LNCaP clone FGC (cell line): ENCODE data around the gene TMEM8B.

Experiments
- DNase-seq: peaks from one replicate; pipeline ENCODE4 v3.0.0-alpha.2; 2011; ENCODE audit warnings: low read depth
- H3K4me3 ChIP-seq: 2 replicates; pipeline ENCODE4 v1.5.1; 2011; ENCODE audit warnings: mild to moderate bottlenecking, low read depth, low read length, control low read depth
- TF ChIP-seq, protein P1 (sequence below): IDR thresholded peaks from 2 replicates; pipeline ENCODE4 v1.5.1; 2012; ENCODE audit warnings: mild to moderate bottlenecking; ENCODE audit not compliant: control insufficient read depth, insufficient read depth; ENCODE audit errors: extremely low read depth

TMEM8B gene

DNA sequence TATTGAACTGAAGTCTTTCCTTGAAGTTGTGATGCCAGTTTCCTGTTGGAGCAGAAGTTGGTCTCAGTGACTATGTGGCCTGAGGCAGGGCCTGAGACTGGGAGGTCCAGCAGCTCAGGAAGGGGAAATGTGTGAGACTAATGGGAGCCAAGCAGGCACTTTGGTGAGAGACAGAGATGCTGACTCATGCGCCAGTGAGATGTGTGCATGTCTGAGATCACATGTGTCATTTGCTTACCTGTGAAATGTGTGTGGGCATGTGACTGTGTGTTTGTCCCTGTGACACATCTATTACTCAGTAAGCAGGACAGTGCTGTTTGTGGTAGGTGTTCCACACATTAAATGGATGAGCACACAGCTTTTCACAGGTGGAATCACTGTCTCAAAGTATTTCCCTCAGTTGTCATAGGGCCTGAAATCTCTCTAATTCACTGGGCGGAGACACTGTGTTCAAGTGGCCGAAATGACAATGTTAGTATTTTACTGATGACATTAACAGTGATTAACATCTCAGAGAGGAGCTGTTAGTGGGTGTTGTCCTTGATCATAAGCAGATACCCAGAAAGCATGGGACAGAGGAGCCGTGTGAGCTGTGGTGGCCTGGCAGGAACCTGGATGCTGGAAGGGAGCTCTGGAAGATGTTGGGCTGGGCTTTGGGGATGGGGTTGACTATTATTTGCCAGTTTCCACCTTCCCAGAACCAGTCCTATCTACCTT is 30.2 kb upstream of the TMEM8B start:
- no peak overlapping the region for H3K4me3 ChIP-seq
- TF ChIP-seq, protein P1, sequence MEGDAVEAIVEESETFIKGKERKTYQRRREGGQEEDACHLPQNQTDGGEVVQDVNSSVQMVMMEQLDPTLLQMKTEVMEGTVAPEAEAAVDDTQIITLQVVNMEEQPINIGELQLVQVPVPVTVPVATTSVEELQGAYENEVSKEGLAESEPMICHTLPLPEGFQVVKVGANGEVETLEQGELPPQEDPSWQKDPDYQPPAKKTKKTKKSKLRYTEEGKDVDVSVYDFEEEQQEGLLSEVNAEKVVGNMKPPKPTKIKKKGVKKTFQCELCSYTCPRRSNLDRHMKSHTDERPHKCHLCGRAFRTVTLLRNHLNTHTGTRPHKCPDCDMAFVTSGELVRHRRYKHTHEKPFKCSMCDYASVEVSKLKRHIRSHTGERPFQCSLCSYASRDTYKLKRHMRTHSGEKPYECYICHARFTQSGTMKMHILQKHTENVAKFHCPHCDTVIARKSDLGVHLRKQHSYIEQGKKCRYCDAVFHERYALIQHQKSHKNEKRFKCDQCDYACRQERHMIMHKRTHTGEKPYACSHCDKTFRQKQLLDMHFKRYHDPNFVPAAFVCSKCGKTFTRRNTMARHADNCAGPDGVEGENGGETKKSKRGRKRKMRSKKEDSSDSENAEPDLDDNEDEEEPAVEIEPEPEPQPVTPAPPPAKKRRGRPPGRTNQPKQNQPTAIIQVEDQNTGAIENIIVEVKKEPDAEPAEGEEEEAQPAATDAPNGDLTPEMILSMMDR = no peak
- no peak for DNase-seq

DNA sequence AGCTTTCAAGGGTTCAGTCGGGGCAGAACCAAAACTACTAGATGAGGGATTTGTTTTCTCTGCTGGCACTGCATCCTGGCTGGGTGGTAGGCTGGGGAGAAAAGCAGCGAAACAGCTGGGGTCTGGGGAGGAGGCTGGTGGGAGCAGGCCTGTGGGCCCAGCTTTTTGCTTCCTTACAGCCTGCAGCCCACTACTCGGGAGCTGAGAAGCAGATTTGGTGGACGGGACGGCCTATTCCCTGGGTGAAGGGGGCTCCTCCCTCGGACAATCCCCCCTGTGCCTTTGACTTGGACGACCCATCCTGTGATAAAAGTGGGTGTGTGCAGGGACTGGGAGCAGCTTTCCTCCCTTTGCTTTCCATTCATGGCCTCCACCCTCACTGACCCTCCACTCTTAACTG is 28.5 kb upstream of the TMEM8B start:
- H3K4me3 ChIP-seq = no peak overlapping the region
- TF ChIP-seq, protein P1 = no peak
- DNase-seq = no peak

DNA sequence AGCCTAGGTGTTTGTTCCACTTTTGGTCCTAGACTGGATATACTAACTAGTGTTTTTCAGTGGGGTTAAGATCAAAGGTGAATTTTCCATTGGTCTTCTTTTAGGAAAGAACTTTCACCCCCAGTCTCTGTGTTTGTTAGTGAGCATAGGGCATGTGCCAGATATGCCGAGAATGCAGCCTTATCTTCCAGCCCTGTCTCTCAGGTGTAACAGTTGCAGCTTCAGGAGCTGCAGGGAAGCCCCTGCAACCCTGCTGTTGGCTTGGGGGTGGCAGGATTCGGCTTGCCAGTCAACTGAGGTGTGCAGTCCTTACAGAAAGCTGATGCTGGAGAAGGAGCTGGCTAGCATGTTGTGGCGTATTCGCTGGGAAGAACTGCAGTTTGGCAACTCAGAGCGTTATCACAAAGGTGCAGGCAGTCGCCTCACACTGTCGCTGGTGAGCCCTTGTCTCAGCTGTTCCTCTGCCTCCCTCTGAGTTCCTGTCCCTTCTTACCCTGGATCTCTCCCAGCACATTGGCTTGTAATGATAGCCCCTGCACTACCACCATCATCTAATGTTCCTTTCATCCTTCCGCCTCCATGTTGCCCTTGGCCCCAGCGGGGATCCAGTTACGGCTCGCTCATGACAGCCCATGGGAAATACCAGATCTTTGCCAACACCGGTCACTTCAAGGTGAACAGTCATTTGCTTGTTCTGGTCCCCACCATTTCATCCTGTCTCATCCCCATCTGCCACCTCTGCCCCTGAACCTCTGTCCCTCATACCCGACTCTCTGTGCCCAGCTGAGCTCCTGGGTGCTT is 27.5 kb upstream of the TMEM8B start:
- H3K4me3 ChIP-seq = no peak overlapping the region
- TF ChIP-seq, protein P1 = no peak
- no peak for DNase-seq

GRCh38 chr9:35806101-35806500 is 22.9 kb upstream of the TMEM8B start:
- H3K4me3 ChIP-seq = no peak overlapping the region
- no peak for DNase-seq
- TF ChIP-seq, protein P1 = no peak

- no peak for DNase-seq
- TF ChIP-seq, protein P1 = no peak
- no peak overlapping the region for H3K4me3 ChIP-seq
Measured at GRCh38 chr9:35808433-35808832, 20.6 kb upstream of the TMEM8B start.

GRCh38 chr9:35810122-35810521 is 18.9 kb upstream of the TMEM8B start:
- no peak for DNase-seq
- TF ChIP-seq, protein P1 = no peak

More at GRCh38 chr9:35810122-35810521, 18.9 kb upstream of the TMEM8B start:
- no peak overlapping the region for H3K4me3 ChIP-seq
